ENCODE data around the gene SRPRB. TPM values are rescaled to one million over a fixed set of nuclear protein-coding genes. Genes with fewer than 3 reads are reported as not detected.

SRPRB gene
- total and polyA plus RNA-seq, 9 of the 15 experiments (the other 6 are each of a cell fraction or from before 2014, with no cell fraction given), result 29.5 to 66.0 (median 41.4) TPM

DNA sequence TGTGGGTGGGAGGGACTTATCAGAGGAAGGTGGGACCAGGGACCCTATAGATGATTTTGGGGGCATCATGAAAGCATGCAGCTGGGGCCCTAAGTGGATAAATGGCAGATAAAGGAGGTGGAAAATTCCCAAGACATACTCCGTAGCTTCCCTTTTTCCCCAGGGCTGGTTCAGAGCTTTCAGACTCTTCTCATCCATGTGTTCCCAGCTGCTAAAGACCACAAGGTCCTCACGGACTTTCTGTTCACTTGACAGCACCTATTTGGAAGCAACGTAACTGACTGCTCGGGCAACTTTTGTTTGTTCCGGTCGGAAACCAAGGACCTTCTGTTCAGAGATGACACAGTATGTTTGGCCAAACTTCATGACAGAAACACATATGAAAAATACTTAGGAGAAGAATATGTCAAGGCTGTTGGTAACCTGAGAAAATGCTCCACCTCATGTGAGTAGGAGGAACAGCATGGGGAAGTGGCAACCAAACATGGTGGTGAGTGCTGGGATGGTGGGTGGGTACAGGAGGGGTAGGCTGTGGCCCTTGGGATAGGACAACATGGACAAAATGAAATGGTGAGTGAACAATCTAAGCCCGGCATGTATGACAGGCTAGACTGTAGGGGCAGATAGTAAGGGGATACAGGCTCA lies 28.7 kb upstream of the SRPRB start:
- intact Hi-C loops (cut with micrococcal nuclease) (loop anchor here (1.0 kb wide), 1 partner anchor 114 kb away; no protein-coding TSS in a partner anchor), in situ Hi-C loops (cut with MboI) (no loop called here)
- Histone ChIP-seq H3K79me2 (ENCODE audit: control insufficient read depth, insufficient read depth, low read length) (no peaks in the 10 kb centered on the region), H3K4me1 (replicated peaks in 1 of 2; ENCODE audit: control insufficient read depth in 2 of 2, insufficient read depth in 2 of 2, low read length in 2 of 2) (peaks cover 0 to 4% of the 10 kb centered on the region in 2 experiments; a peak in 3 of 5 replicates), H3K9me1 (ENCODE audit: control insufficient read depth, insufficient read depth, low read length) (peaks cover 2% of the 10 kb centered on the region), H3K9ac (ENCODE audit: insufficient read depth in 1 of 2, low read depth in 2 of 2, low read length in 2 of 2) (no peak overlapping the region), H3K27ac (ENCODE audit: extremely low read depth, low read depth, low read length) (no peak overlapping the region), H3K4me3 (no peak overlapping the region), H4K20me1 (replicated peaks; ENCODE audit: control insufficient read depth, insufficient read depth, low read length) (no peaks in the 10 kb centered on the region), H2AFZ (ENCODE audit: low read depth, low read length) (peak overlapping the region; percentile 62; the same call in 1 of the 2 replicates), H3K4me2 (ENCODE audit: insufficient read depth, low read length) (no peak overlapping the region), H3K27me3 (ENCODE audit: control insufficient read depth in 2 of 2, insufficient read depth in 2 of 2, low read length in 2 of 2) (peaks cover 0 to 13% of the 10 kb centered on the region in 2 experiments; a peak in 2 of 5 replicates), H3K9me3 (replicated peaks; ENCODE audit: control insufficient read depth, insufficient read depth, low read depth, low read length) (no peaks in the 10 kb centered on the region), H3K36me3 (ENCODE audit: control insufficient read depth, insufficient read depth, low read length) (no peaks in the 10 kb centered on the region)
- no peak for FAIRE-seq
- no TSS peak for BruUV-seq (replicated peaks)
- 15% methylated on average over 7 of the region's 7 CpGs for WGBS (ENCODE audit: insufficient coverage, low coverage, missing lambda C conversion rate)
- peak; percentile 88 for ATAC-seq
- POLR2A ChIA-PET, result interaction anchor here (1.0 kb wide), 1 partner anchor 13 kb away, joined by 3 read pairs; no protein-coding TSS in a partner anchor
- DNase-seq (ENCODE audit: extremely low read depth in 1 of 4, low spot score in 3 of 4), result peak in 2 of 4 experiments; percentile 14 to 18
- CTCF ChIA-PET (ENCODE audit: low intra/inter-chr PET ratio), result interaction anchor here (0.8 kb wide), 1 partner anchor 113 kb away, joined by 3 read pairs; no protein-coding TSS in a partner anchor
- TF ChIP-seq ZNF77 (CRISPR knock-in tag; IDR thresholded peaks at IDR 0.05), result no peak
- TF ChIP-seq RBM15 (IDR thresholded peaks at IDR 0.05; ENCODE audit: insufficient read depth, low read length), result no peak
- TF ChIP-seq, protein P1, sequence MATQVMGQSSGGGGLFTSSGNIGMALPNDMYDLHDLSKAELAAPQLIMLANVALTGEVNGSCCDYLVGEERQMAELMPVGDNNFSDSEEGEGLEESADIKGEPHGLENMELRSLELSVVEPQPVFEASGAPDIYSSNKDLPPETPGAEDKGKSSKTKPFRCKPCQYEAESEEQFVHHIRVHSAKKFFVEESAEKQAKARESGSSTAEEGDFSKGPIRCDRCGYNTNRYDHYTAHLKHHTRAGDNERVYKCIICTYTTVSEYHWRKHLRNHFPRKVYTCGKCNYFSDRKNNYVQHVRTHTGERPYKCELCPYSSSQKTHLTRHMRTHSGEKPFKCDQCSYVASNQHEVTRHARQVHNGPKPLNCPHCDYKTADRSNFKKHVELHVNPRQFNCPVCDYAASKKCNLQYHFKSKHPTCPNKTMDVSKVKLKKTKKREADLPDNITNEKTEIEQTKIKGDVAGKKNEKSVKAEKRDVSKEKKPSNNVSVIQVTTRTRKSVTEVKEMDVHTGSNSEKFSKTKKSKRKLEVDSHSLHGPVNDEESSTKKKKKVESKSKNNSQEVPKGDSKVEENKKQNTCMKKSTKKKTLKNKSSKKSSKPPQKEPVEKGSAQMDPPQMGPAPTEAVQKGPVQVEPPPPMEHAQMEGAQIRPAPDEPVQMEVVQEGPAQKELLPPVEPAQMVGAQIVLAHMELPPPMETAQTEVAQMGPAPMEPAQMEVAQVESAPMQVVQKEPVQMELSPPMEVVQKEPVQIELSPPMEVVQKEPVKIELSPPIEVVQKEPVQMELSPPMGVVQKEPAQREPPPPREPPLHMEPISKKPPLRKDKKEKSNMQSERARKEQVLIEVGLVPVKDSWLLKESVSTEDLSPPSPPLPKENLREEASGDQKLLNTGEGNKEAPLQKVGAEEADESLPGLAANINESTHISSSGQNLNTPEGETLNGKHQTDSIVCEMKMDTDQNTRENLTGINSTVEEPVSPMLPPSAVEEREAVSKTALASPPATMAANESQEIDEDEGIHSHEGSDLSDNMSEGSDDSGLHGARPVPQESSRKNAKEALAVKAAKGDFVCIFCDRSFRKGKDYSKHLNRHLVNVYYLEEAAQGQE (IDR thresholded peaks at IDR 0.05; ENCODE audit: borderline replicate concordance), result peak; percentile 39; the same call in 1 of the 2 replicates
- TF ChIP-seq, protein P1 (CRISPR knock-in tag; IDR thresholded peaks at IDR 0.05; ENCODE audit: low read depth), result no peak
- TF ChIP-seq SPI1 (IDR thresholded peaks at IDR 0.05; ENCODE audit: borderline replicate concordance, low read depth, low read length), result peak; percentile 64; the same call in 1 of the 2 replicates
- TF ChIP-seq HOXB6 (CRISPR knock-in tag; IDR thresholded peaks at IDR 0.05; ENCODE audit: borderline replicate concordance), result no peak
- TF ChIP-seq SMARCA5 (IDR thresholded peaks at IDR 0.05), result no peak
- no peak for TF ChIP-seq ZNF282 (CRISPR knock-in tag; IDR thresholded peaks at IDR 0.05)
- peak in 1 of 2 experiments; percentile 57; a peak in 2 of 4 replicates for TF ChIP-seq RAD21 (CRISPR knock-in tag; conservative IDR thresholded peaks at IDR 0.05 in 1 of 2, IDR thresholded peaks at IDR 0.05 in 1 of 2)
- TF ChIP-seq, protein P2, sequence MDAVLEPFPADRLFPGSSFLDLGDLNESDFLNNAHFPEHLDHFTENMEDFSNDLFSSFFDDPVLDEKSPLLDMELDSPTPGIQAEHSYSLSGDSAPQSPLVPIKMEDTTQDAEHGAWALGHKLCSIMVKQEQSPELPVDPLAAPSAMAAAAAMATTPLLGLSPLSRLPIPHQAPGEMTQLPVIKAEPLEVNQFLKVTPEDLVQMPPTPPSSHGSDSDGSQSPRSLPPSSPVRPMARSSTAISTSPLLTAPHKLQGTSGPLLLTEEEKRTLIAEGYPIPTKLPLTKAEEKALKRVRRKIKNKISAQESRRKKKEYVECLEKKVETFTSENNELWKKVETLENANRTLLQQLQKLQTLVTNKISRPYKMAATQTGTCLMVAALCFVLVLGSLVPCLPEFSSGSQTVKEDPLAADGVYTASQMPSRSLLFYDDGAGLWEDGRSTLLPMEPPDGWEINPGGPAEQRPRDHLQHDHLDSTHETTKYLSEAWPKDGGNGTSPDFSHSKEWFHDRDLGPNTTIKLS (IDR thresholded peaks at IDR 0.05; ENCODE audit: borderline replicate concordance, low read depth), result no peak
- no peak for TF ChIP-seq MED1 (CRISPR knock-in tag; IDR thresholded peaks at IDR 0.05; ENCODE audit: borderline replicate concordance)
- no peak for TF ChIP-seq FOXK1 (CRISPR knock-in tag; IDR thresholded peaks at IDR 0.05; ENCODE audit: borderline replicate concordance)
- TF ChIP-seq POLR2G (IDR thresholded peaks at IDR 0.05; ENCODE audit: low read depth, low read length), result no peak
